H1 (cell line): ENCODE data around the gene RABEPK. TPM values are rescaled to one million over a fixed set of nuclear protein-coding genes. Genes with fewer than 3 reads are reported as not detected.

Experiments used
- BRCA1 ChIP-seq: IDR thresholded peaks from 2 replicates; pipeline ENCODE4 v1.6.1; 2012; ENCODE audit warnings: low read depth, low read length, improper control_type of control experiment
- SIRT6 ChIP-seq: IDR thresholded peaks from one replicate; pipeline ENCODE4 v1.7.1; 2012; ENCODE audit warnings: low read length, inconsistent platforms
- polyA plus RNA-seq, 7 experiments: library from polyadenylated mRNA; depleted of rRNA in 3 of 7; stranded (reverse) in 5 of 7; unstranded in 2 of 7; fragments of >200 nt in 5 of 7; fragments of 200-250 nt in 2 of 7; gene quantifications; 1 replicate in 5 of 7; 2 replicates in 1 of 7; 4 replicates in 1 of 7; pipeline versions ENCODE4 v1.2.1 to v1.2.3, GENCODE V29; 2011 to 2013; ENCODE audit warnings: missing spikeins in 2 of 7, mixed read lengths in 2 of 7
- total RNA-seq: library from RNA; stranded (reverse); fragmentation: NEBNext Ultra II Directional; extraction: Animal tissue kit (Norgen Biotek cat#: 25700); gene quantifications from 2 replicates; pipeline ENCODE4 v1.2.1, GENCODE V29; 2021

Gene RABEPK
- total and polyA plus RNA-seq, 2 of the 8 experiments (the other 6 are each of a cell fraction or from before 2014, with no cell fraction given): 26.3 to 34.3 TPM

DNA sequence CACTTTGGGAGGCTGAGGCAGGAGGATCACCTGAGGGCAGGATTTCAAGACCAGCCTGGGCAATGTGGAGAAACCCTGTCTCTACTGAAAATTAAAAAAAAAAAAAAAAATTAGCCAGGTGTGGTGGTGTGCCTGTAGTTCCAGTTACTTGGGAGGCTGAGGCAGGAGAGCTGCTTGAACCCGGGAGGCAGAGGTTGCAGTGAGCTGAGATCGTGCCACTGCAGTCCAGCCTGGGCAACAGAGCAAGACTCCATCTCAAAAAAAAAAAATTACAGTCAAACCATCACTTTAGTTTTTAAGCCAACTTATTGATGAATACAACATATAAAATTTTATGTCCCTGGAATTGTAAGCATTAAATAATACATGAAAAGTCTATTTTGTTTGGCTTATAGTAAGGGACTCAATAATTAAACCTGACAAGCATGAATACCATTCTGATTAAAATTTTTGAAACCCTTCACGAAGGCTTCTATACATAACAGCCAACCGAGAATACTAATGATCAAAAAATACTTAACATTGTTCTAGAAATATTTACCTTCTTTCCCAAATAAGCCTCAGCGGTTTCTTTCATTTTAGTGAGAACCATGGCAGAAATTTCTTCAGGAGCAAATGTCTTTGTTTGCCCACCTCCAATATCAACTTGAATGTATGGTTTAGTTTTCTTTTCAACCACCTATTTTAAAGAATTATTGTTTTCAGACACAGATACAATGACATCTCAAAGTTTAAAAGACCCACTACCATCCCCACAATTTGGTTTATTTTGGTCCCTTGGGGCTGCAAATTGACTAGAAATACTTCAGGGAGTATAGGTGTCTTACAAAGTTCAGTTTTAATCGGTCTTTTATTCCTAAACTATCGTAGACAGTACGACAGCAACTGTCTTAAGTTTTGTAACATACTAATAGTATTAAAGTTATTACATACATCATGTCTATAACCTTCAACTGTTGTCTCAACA is 39.6 kb downstream of the RABEPK start (continued):
- TF ChIP-seq SIRT6 (no peak), BRCA1 (no peak)
